22Rv1 (cell line): ENCODE results near the gene MAGI2.

ENCODE experiments used
- CTCF ChIP-seq: fragments of 450-650 bp; IDR thresholded peaks from 2 replicates; pipeline ENCODE4 v1.5.1; 2017; ENCODE audit warnings: mild to moderate bottlenecking
- ZFX ChIP-seq: fragments of 450-650 bp; IDR thresholded peaks from 2 replicates; pipeline ENCODE4 v1.6.1; 2017; ENCODE audit warnings: antibody characterized with exemption, borderline replicate concordance

GRCh38 chr7:79272066-79272669, 181.3 kb downstream of the MAGI2 start:
- TF ChIP-seq CTCF (peak; percentile 93), ZFX (no peak)
